ENCODE data around the gene JHY.

The JHY gene

DNA sequence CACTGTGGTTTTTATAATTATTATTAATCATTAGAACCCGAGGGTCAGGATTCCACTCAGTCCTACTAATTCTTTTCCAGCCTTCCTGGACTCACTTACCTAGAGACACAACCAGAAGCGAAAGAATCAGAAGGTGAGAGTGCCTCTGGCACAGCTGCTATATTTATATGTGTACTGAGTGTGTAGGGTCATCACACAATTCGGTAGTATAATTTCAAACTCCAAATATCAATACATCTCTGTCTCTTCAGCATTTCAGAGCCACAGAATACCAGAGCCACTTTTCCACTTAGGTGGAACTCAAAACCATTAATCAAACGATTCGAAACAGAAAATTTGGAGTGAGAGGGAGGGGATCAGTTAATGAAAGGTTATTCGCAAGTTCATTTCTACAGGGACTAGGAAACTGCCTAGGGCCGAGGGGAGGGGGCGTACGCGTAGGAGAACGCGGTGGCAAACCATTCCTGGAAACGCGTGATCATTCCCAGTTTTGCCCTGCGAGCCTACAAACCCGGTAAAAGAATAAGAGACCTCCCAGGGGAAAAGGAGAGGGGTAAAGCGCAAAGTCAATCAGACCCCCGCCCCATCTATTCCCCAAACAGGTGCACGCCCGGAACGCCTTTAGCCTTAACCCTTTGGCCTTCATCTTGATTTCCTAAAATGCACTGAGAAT, 93.6 kb downstream of the JHY start:
- DNase-seq, result no peak

DNA sequence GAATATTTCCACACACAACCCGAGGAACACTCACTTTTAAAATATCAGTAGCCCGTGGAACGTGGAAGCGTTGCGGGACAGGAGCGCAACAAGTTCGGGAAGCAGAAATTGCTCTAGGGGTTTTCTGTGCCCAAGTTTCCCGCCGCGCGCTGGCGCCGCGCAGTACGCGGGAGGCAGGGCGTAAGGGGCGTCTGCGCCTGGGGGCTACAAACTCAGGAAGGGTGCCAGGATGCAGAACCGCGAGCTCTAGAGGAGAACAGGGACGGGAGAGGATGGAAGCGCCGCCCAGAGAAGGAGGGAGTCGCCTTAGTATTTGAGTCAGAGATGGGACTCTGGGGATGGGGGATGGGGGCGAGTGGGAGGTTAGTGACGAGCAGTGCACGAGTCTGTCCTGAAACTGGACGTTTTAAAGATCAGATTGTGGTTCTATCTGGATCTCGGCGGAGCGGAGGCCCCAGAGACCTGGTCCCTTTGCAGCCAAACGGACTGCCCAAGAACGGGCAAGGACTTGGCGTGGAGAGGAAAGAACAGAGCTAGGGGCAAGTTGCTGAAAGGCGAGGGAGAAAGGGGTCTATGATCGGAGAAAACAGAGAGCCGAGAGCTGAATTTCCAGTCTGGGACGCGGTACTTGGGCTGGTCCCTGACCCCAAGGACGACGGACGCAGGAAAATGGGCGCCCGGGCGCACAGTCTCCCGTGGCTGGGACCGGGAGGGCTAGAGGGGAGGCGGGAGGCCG, 94.3 kb downstream of the JHY start:
- DNase-seq, result no peak

DNA sequence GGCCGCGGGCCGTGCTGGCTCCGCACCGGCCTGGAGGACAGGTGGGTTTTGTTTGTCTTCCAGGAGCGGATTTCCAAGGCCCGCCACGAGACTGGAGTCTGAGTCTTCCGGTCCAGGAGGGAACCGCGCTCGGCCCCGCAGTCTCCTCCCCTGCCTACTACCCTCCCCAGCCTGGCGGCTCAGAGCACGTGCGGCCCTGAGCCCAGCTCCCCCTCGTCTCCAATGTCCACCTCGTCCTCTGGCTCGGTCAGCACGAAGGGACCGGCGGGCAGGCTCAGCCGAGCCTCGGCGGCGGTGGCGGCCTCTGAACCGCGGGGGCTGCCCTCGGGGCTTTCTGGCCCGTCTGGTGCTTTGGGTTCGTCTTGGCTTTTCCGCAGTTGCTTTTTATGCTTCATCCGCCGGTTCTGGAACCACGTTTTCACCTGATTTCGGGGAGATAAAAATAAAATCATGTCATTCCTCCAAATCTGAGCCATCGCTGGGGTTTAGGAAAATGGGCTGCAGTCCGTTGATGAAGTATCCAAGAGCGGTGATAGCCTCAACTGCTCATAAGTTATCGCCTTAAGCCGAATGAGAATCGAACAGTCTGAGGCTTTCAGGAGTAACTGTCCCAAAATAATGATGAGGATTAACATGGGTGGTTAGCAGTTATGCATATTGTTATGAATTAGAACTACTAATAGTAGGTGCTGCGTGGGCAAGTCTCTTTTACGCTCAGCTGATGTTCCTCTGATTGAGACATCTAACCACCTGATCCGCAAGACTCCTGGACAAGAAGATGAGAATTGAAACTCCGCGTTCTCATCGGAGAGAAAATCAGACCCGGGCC, 95.1 kb downstream of the JHY start:
- no peak for DNase-seq

DNA sequence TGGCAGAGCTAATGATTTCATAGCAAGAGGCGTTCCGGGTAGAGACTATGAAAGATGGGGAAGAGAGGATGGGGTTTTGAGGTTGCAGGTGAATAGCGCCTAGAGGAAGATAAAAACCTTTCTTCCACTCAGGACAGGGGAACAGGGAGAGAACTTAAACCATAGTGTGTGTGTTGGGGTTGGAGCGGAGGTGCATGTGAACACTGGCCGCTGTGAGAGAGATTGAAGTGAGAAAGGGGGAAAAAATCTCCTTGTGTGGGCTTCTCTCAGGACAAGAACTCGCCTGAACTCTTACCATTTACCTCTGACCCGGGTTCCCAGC, 95.7 kb downstream of the JHY start:
- DNase-seq, result no peak

DNA sequence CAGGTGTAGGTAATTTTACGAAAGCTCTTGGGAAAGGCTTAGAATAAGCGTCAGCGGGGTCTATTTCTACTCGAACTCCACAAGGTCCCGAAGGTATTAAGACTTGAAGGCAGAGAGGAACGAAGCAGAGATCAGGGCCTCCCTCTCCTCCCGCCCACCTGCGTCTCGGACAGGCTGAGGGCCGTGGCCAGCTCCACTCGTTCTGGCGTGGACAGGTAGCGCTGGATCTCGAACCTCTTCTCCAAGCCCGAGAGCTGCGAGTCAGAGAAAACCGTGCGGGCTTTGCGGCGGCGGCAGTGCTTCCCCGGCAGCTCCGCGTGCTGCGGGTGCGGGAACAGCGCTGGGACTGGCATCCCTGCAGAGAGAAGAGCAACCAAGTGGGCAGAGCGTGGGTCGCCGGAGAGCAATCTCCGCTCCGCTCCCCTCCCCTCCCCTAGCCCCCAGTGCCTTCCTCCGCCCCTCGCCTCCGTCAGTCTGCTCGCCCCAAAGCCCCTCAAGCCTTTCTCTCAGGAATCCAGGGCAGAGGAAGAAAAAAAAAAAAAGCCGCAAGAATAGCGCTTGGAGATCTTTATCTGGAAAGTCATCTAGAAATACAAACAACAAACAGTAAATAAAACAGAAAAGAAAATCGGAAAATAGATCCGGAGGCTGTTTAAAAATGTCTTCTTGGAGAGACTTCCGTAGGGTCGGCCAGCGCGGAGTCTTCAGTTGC, 96.7 kb downstream of the JHY start:
- no peak for DNase-seq

DNA sequence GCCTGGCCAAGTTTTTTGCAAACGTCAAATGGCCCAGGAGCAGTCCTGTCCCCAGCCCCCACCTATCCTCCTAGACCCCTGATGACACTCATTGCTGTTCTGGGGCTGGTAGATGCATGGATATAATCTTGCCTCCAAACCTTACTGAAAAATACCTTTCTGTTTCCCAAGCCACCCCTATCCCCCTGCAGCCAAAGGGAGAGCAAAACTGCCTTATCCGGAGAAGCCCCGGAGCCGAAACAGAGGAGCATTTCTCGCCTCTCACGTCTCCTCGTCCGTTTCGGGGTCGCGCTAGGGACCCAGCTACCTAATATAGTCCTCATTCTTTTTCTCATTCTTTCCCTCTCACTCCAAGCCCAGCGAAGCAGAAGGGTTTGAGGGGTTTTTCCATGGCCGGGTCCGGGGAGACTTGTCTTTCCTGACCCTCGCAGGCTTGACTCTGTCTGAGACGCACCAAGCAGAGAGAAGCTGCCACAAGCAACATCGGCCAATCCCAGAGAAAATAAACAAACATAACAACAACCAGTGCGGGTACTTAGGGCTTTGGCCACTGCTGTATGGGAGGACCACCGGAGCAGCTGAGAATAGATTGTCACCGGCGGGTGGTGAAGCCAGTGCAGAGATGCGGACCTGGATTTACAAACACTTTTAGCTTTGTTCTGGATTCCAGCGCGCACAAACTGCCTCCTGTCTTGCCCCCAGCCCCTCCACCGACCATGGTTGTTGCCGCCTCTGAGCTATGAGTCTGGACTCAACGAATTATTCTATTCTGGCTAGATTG, 97.4 kb downstream of the JHY start:
- DNase-seq, result no peak

DNA sequence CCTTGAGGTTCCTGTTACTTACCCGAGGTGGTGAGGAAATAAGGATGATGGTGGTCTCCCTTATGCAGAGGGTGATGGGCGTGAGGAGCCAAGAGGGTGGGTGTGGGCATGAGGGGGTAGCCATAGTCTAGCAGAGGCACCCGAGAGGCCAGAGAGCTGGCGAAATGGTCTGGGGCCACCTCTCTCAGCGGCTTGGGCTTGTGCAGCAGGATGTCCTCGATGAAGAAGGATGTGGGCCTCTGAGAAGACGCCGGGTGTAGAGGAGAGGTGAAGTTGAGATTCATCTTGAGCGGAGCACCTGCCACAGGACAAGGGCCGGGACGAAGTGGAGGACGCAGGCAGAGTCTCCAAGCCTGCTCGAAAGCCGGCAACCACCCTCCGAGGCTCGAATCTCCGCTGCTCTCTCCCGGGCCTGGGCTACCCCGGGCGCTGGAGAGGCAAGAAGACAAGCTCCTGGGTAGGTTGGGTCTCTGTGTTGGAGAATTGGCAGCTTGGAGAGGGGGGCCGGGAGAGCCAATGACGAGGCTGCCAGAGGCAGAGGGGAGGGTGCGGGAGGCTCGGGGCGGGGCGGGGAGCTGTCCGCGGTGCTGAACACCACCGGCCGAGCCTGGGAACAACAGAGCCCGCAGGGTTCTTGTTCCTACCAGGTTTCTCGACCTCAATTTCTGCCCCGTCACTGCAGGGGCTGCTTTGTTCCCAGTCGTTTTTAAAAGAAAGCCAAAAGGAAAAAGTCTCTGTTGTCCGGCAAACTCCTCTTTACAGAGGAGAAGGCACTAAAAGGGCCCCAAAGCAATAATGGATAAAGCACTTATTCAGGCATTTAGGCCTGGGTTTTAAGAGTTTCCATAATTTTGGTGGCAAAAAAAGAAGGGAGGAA, 99.1 kb downstream of the JHY start, which contains the start of gene BSX:
Gene BSX (minus strand): TSS at position 447 of the 877 bp plus-strand sequence. CDS start 163 bp downstream, at position 284.
- no peak for DNase-seq

DNA sequence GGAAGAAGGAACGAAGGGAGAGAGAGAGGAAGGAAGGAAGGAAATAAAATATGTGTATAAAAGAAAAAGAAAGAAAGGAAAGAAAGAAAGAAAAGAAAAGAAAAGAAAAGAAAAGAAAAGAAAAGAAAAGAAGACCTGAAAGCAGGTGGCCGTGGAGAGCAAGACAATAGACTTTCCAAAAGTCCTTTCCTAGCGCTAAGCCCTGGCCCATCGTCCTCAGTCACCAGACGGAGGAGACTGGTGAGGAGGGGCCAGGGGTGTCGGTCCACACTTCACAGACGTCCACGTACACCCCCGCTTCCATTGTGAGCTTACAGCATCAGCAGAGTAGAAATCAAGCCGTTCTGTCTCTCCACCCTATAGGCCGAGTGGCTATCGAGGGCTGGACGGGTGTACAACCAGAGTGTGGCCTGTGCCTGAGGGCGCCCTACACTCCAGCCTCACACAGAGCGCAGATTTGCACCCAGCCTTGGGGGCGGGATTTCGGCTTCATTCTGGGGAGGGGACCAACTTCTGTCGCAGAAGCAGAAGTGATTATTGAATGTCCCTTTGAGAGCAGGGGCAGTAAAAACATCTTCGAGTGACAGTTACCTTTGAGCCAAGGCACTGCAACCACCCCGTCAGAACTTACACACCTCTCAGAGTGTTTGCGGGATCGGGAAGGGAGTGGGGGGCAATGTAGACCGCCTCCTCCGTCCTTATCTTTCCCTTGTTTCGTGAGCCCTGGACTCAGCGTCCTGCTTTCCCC, 101.1 kb downstream of the JHY start:
- no peak for DNase-seq

DNA sequence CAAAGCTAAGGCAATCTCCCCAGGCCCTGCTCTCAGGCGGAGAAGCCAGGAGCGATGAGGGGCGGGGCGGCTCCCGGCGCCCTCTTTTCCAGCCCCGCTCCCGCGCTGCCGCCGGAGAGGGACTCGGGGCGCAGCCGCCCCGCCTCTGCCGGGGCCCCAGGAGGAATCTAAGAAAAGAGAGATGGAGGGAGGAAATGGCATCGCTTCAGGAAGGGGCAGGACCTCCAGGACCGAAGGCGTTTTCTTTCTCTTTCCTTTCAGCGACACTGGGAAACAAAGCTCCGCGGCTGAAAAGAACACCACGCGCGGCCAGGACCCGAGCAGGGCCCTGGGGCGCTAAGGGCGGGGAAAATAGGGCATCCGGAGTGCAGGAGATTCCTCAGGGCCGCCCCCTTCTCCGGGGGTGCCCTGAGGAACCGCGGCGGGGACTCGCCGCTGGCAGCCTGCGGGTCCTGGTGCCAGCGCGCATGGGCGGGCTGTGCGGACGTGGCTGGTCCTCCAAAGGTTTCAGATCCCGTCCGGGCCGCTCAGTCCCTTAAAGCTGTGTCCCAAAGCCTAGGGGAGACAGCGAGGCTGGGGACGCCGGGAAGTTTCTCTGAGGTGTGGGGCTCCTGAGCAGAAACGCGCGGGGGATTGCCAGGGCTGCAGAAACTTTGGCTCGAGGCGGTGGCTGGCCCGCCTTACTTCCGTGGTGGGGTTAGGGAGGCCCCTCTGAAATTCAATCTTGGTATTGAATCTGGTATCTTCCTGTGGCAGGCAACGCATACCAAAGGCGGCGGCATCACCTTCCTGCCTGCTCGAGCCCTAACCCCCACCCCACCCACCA, 101.8 kb downstream of the JHY start:
- DNase-seq, result no peak

DNA sequence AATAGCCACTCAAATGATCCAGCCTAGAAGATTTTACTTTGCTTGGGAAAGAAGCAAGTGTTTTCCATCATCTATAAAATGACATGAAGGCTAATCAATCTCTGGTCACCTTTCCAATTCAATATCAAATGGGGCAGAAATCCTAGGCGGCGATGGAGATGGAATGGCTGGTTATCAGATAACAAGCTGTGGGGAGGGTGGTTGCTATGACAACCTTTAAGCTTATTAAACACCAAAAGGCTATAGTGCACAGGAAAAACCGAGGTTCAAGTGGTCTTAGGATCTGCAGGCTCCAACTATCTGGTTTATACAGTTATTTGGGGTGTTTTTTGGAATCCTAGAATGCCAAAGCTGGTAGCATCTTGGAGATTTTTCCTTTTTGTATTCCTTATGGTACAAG, 113.0 kb downstream of the JHY start:
- DNase-seq, result no peak

DNA sequence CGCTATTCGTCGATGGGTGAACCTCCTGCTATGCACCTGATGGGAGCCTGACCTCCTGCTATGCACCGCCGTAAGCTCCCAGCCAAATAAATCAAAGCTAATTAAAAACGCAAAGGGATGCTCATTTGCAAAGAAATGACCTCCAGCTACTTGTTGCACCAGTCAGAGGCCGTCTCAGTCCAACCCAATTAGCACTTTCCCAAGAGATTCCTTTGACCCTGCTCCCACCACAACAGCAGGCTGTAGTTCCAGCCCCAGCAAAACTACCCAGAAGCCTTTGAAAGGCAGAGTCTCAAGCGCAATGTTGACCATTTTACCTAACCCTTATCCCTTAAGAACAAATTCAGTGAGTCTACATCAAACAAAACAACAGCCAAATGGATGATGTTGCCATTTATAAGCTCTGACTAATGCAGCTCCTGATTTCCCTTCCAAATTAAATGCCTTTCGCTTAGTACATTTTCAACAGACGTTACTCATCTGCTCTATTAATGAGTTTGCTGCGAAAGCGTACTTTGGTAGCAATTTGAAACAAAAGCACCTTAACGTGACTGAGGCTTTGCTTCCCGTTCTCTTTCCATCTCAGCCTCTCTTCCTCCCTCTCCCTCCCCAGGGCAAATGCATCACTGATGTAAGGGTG, 116.3 kb downstream of the JHY start:
- DNase-seq, result no peak

DNA sequence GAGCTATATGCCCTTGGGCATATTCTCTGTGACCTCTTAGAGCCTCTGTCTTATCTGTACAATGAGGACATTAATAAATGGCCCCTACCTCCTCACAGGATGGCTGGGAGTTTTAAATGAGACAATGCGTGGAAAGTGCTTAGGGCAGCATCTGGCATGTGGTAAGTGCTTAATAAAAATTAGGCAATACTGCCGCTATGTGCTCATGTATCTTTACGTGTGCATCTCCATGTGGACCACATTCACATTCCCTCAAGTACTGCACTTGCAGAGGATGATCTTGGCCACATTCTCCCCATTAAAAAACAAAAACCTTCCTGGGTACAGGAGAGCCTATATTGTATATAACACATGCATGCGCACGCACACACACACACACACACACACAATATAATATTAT, 118.2 kb downstream of the JHY start:
- DNase-seq, result no peak

DNA sequence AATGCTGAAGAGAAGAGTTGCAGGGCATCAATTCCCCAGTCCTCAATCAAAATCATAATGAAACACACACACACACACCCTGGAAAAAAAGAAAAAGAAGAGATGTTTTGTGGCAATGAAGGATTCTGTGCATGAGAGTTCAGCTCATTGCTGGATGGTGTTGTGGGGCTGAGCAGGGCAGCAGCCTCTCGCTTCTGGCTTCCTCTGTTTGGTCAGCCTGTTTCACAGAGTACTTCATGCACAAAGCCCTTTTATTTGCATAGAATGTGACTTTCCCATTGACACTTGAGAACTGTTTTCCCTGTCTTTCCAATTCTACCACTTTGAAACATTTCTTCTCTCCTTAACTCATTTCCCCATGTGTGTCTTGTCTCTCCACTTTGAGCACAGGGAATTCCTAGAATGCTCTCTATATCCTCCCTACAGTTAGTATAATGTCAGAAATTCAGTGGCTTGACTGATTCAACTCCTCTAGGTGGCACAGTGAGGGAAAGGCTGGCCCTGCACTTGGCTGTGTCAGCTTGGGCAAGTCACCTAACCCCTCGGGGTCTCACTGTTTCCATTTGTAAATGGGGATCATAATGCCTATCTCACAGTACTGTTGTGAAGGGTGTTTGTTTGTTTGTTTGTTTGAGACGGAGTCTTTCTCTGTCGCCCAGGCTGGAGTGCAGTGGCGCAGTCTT, 124.4 kb downstream of the JHY start:
- no peak for DNase-seq
